Activated T-helper 1 cell treated with anti-CD3 and anti-CD28 coated beads, Interleukin-2, amount 50 U/mL, for 16 hours (primary cell): ENCODE data around the gene CYSLTR2.

Source experiments
- DNase-seq, 2 donors: peaks; one replicate each; pipeline ENCODE4 v3.0.0-alpha.2; 2020; ENCODE audit warnings: low read depth in 1 of 2, low spot score in 1 of 2

Gene CYSLTR2

GRCh38 chr13:48737689-48738088 lies 84.0 kb downstream of the CYSLTR2 start:
- DNase-seq, result no peak

GRCh38 chr13:48738311-48738710 lies 84.6 kb downstream of the CYSLTR2 start:
- no peak for DNase-seq

GRCh38 chr13:48739386-48739964 lies 85.7 kb downstream of the CYSLTR2 start:
- DNase-seq, result no peak

GRCh38 chr13:48741377-48741776 lies 87.6 kb downstream of the CYSLTR2 start:
- no peak for DNase-seq

GRCh38 chr13:48746821-48747220 lies 93.1 kb downstream of the CYSLTR2 start:
- no peak for DNase-seq

- DNase-seq, result no peak
Measured at GRCh38 chr13:48748681-48749080, 95.0 kb downstream of the CYSLTR2 start.

GRCh38 chr13:48749144-48749543 lies 95.4 kb downstream of the CYSLTR2 start:
- DNase-seq, result no peak

GRCh38 chr13:48749699-48750473 lies 96.2 kb downstream of the CYSLTR2 start:
- peak; percentile 17 to 35 for DNase-seq

GRCh38 chr13:48750588-48751383 lies 97.1 kb downstream of the CYSLTR2 start:
- no peak for DNase-seq

GRCh38 chr13:48760626-48761025 lies 106.9 kb downstream of the CYSLTR2 start:
- no peak for DNase-seq
